Measurements from ENCODE around the gene AKT1S1.

GRCh38 chr19:49862391-49863253, 14.5 kb downstream of the AKT1S1 start:
- TF ChIP-seq SUZ12 (IDR thresholded peaks at IDR 0.05) (no peak), BHLHE40 (IDR thresholded peaks at IDR 0.05; ENCODE audit: borderline replicate concordance) (no peak)

Data from HEK293T (cell line).